GM19193 (cell line): ENCODE results near the gene HSPA12A.

Experiments
- POLR2A ChIP-seq: IDR thresholded peaks from 4 replicates; pipeline ENCODE4 v1.6.1; 2011; ENCODE audit not compliant: insufficient read depth, insufficient read length; ENCODE audit errors: extremely low read depth

The HSPA12A gene

DNA sequence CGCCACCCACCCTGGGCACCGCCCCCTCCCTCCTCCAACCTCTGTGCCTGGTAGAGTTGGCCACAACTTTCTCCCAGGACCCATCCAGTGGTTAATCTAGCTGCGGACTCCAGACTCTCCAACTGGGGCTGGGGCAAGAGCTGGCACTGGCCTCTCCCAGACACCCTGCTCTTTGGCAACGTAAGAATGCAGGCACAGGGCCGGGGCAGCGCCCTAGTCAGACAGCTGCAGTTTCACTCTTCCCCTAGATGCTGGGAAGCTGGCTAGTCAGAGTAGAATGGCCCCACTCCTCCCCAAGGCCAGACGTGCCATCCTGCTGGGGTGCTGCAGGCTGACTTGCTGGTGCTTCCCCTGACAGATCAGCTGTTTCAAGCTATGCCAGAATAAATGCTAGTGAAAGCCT, 22.1 kb downstream of the HSPA12A start:
- TF ChIP-seq POLR2A = no peak

DNA sequence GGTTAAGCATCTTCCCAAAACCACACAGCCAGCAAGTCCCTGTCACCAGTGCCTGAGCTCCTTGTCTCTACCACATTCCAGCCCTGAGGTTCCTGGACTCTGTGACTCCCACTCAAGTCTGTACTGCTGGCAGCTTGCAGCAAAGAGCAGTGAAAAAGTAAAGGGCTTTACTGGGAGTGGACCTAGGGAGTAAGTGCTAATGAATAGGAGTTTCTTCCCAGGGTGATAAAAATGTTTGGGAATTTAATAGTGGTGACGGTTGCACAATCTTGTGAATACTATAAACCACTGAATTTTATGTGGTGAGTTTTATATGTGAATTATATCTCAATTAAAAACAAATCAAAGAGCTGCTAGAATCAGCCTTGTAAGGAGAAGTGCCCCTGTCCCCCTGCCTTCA, 22.6 kb downstream of the HSPA12A start:
- TF ChIP-seq POLR2A = no peak

DNA sequence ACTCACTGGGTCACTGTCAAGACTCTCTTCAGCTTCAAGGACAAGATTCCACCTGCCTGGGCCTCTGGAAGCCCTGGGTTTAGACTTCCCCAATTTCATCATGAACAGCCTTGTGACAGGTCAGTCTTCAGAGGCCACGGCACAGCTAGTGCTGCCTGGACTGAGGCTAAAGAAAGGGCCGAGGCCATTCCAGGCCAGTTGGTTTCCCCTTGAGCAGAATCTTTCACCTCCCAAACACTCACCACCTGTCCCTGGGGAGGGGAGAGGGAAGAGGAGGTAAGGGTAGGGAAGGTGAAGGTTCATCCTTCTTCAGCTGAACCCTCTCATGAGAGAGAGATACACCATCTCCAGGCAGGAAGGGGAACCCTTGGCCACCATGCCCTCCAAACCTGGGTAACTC, 24.3 kb downstream of the HSPA12A start:
- TF ChIP-seq POLR2A = no peak

DNA sequence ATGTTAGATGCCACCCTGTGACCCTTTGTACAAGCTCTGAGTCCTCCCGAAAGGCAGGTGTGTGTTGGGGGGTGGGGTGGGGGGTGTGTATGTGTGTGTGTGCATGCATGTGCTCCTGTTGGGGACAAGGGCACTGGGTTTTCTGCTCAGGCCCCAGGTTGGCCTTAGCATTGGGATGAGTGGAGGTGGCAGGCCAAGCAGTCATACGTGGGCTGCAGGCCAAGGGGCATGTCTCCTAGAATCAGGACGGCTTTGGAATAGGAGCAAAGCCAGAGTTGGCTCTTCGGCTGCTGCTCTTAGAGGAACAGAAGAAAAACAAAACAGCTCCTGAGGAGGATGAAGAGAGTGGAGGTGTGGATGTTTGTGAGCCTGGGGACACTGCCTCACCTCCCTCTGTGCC, 26.0 kb downstream of the HSPA12A start:
- no peak for TF ChIP-seq POLR2A

DNA sequence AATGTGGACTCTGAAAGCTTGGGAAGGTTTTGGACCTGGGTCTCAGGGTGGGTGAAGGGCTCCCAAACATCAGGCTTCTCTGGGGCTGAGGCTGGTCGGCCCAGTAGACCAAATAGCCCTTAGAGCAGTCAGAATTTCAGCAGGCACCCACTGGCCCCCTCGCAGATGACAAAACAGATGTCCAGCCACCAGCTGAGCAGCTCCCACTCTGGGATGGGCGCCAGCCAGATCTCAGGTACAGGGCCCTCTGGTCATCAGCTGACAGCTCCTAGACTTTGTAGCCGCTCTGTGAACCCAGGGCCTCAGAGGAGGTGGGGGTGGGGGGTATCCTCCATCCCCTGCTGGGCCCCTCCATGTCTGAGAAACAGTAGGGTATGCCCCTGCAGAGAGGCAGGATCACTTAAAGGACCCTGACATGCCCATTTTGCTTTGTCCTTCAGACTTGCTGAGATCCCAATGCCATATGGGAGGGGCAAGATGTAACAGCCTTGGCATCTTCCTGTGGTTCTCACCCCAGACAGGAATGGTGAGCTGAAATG, 26.5 kb downstream of the HSPA12A start:
- no peak for TF ChIP-seq POLR2A

DNA sequence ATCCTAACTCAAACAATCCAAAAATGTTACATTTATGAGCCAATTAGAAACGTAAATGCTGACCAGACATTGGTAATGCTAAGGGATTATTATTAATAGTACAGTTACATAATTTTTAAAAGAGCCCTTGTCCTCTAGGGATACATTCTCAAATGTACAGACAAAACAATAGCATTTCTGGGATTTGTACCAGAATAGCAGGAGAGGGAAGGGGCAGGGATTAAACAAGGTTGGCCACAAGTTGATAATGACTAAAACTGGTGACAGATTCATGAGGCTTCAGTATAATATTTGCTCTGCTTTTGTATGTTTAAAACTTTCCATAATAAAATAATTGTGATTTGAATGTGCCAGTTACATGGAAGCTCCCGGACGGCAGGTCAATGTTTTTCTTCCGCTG, 27.0 kb downstream of the HSPA12A start:
- TF ChIP-seq POLR2A = no peak

DNA sequence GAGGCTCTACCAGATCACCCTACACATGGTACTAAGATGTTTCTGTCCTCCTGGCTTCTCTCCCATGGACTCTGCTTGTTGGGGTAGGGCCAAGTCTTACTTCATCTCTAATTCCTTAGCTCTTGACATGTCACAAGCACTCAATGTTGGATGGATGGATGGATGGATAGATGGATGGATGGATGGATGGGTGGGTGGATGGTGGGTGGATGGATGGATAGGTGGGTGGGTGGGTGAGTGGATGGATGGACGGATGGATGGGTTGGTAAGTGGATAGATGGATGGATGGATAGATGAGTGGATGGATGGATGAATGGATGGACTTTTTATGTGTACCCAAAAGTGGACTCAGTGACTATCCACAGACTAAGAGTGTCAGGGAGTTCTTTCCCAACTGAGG, 28.5 kb downstream of the HSPA12A start:
- no peak for TF ChIP-seq POLR2A

DNA sequence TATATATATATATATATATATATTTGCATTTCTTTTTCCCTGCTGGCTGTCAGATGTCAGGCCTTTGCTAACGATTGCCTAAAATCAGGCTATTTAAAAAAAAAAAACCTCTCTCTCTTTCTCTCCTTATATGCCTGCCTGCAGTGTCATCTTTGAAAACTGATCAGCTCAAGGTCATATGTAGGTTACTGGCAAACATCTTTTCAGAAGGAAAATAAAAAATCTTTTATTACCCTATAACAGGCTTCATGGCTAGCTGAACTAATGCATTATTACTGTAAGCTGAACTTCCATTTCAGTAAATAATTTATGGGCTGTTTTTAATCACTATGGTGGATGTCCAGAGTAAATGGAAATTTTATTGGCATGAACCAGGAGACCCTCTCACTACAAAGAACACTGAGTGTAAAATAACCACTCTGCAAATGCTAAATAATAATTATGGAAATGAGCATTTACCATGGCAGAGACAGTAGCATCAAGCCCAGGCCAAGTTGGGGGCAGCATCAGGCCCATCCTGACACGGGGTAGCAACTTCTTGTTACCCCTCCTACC, 29.3 kb downstream of the HSPA12A start:
- no peak for TF ChIP-seq POLR2A

DNA sequence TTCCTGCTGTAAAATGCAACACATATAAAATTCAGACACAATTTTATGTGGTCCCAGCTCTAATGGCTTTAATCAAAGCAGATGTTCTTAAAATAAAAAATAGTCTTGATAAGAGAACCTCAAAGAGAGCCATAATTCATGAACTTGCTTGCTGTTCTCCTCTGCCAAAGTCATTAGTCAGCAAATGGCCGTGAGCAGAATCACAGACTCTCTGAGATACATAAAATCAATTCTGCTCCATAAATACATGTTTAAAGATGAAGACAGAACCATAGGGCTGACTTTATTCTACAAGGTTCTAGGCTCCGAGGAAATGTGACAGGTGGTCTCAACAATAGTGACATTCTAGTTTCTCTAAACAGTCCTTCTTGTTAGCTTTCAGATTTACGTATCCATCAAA, 29.8 kb downstream of the HSPA12A start:
- no peak for TF ChIP-seq POLR2A

DNA sequence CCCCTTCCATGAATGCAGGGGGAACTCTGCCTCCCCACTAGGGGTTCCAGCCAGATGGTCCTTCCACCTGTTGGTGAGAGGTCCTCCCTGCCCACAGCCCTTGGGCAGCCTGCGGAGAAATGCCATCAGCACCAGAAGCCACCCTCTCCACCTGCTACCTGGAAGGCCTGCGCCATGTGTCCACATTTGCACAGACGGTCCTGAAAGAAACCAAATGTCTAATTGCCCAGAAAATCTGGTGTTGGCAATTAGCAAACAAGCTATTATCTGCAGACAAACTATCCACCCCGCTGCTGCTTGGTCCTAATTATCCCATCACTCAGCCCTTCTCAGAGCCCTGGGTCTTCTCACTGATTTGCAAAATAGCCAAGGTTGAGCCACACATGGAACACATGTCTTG, 32.3 kb downstream of the HSPA12A start:
- no peak for TF ChIP-seq POLR2A

DNA sequence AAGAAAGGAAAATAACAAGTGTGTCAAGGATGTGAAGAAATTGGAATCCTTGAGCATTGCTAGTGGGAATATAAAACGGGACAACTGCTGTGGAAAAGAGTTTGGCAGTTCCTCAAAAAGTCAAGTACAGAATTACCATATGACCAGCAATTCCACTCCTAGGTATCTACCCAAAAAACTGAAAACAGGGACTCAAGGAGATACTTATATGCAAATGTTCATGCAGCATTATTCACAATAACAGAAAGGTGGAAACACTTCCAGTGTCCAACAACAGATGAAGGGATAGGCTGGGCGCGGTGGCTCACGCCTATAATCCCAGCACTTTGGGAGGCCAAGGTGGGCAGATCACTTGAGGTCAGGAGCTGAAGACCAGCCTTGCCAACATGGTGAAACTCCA, 33.5 kb downstream of the HSPA12A start:
- no peak for TF ChIP-seq POLR2A

DNA sequence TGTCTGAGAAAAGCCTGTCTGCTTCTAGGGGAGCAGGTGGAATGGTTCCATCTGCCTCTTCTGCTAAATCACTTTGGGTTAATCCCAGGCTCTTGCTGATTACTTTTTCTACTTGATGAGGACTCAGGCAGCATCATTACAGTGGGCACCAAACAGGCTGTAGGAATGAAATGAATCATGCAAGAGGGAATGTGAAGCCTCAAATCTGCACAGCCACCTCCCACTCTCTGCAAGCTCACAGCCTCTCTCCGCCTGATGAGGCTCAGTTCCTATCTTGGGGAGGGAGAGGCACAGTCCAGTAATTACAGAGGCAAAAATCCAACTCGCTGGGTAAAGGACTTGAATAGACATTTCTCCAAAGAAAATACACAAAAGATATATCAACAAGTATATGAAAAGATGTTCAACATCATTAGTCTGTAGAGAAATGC, 34.0 kb downstream of the HSPA12A start:
- no peak for TF ChIP-seq POLR2A

DNA sequence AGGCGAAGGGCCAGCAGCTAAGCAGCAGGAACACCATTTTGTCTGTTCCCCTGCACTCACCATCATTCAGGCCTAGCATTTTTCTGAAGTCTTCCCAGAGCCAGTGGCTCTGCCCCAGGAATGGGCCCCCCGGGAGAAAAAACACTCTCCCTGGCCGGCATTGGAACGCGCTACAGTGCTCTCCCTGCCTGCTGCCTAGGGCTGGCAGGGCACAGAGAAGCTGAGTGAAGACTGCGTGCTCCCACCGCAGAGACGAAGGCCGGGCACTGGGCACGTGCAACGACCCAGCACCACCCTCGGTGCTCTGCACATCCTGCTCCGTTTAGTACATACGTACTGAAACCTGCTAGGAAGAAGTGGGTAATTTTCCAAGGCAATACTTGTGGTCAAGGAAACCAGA, 34.4 kb downstream of the HSPA12A start:
- TF ChIP-seq POLR2A = no peak

DNA sequence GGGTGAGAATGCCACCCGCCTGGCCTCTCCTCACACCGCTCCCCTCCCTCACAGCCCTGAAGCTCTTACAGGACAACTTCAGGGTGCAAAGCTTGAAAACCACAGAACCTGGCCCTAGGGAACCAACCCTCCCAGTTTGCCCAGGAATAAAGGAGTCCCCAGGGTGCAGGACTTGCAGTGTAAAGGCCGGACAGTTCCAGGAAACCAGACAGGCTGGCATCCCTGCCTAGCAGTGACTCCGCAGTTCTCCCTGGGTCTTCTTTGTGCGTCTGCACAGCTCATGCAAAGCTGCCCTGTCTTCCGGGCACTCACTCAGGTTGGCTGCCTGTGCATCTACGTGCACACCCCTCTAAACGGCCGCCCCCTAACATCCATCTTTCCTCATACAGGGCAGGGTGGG, 36.1 kb downstream of the HSPA12A start:
- TF ChIP-seq POLR2A = no peak

DNA sequence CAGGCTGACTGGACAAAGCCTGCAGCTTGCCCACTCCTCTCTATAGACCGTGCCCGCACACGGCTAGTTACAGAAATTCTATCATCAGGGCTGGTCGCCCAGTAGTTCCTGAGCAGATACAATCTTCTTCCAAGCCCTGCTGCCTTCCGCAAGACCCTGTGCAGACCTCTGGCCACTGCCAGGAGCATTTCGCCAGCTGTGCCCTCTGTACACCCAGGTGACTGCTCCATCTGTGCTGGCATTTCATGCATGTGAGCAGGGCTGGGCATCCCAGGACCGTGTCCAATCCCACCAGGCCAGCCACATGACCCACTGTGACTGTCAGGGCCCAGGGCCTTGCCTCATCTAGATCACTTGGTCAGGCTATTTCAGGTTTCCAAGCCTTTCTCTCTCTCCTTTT, 36.9 kb downstream of the HSPA12A start:
- no peak for TF ChIP-seq POLR2A

DNA sequence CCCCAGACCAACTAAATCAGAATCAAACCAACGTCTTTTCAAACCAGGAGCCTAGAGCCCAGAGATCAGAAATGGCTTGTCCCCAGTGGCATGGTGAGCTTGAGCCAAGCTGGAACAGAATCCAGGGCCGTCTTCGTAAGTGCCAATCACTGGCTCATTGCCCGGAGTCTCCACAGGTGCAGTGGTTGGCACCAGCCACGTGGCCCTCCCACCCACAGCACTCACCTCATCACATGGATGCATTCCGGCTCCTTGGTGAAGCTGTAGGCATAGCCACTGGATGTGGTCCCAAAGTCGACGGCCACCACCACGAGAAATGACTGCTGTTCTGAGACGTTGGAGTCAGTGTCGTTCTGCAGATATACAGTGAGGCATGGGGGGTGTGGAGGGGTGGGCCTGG, 37.4 kb downstream of the HSPA12A start:
- TF ChIP-seq POLR2A = no peak

DNA sequence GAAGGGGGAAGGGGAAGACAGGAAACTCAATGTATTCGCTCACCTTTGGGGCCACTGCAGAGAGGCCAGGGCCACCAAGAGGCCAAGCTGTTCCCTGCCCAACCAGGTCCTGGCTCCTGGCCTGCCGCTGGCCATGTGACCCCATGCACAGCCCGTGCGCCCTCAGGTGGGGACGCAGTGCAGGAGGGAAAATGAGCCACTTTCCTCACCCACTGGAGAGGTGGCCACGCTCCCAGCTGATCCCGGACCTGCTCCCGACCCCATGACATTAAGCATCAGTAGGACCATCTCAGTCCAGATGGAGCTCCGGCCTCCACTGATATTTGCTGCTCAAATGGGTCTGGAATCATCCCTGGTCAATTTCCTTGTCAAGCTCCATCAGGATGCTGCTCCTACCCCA, 40.2 kb downstream of the HSPA12A start:
- no peak for TF ChIP-seq POLR2A
